Activated naive CD4-positive, alpha-beta T cell treated with Interleukin-2 at 50 U/mL for 16 hours (primary cell): Measurements from ENCODE around the gene PIGM.
"Not testable (repeated sequence)": the region's sequence is repeated elsewhere in the genome, so short reads cannot be mapped to it uniquely, and the experiment has no call there.

Experiments
- DNase-seq: peaks from one replicate; pipeline ENCODE4 v3.0.0-alpha.2; 2020

The PIGM gene

GRCh38 chr1:160058087-160058486, 26.3 kb upstream of the PIGM start:
- DNase-seq = no peak

GRCh38 chr1:160056648-160057169, 24.9 kb upstream of the PIGM start:
- no peak for DNase-seq

GRCh38 chr1:160053548-160054365, 22.0 kb upstream of the PIGM start:
- no peak for DNase-seq

GRCh38 chr1:160052936-160053335, 21.1 kb upstream of the PIGM start:
- DNase-seq = no peak

- DNase-seq = no peak
Measured at GRCh38 chr1:160050619-160051018, 18.8 kb upstream of the PIGM start.

- not testable (repeated sequence) for DNase-seq
Measured at GRCh38 chr1:160050182-160050581, 18.4 kb upstream of the PIGM start.

- no peak for DNase-seq
Measured at GRCh38 chr1:160049101-160049500, 17.3 kb upstream of the PIGM start.

GRCh38 chr1:160048335-160048734, 16.5 kb upstream of the PIGM start:
- DNase-seq = no peak

- no peak for DNase-seq
Measured at GRCh38 chr1:160047111-160047991, 15.6 kb upstream of the PIGM start.

- peak; percentile 25 for DNase-seq
Measured at GRCh38 chr1:160046494-160047110, 14.8 kb upstream of the PIGM start.

GRCh38 chr1:160045653-160046052, 13.9 kb upstream of the PIGM start:
- no peak for DNase-seq

- no peak for DNase-seq
Measured at GRCh38 chr1:160043543-160043942, 11.8 kb upstream of the PIGM start.

- no peak for DNase-seq
Measured at GRCh38 chr1:160040476-160040875, 8.7 kb upstream of the PIGM start.

- peak; percentile 6 for DNase-seq
Measured at GRCh38 chr1:160032165-160032820, 503 bp upstream of the PIGM start.

GRCh38 chr1:160030657-160031364, 979 bp downstream of the PIGM start:
- no peak for DNase-seq

- DNase-seq = no peak
Measured at GRCh38 chr1:160028426-160028825, 3.4 kb downstream of the PIGM start.

GRCh38 chr1:160025314-160025713, 6.5 kb downstream of the PIGM start:
- DNase-seq = no peak

GRCh38 chr1:160024195-160024905, 7.4 kb downstream of the PIGM start:
- no peak for DNase-seq

- no peak for DNase-seq
Measured at GRCh38 chr1:160022330-160023310, 9.2 kb downstream of the PIGM start.
